SKM-1 treated with dmso at 0.1 percent for 144 hours (cell line): ENCODE data around the gene DCANP1.

Experiments
- DNase-seq: peaks from one replicate; lab custom pipeline; 2025; ENCODE audit not compliant: unreplicated experiment; lab: John Stamatoyannopoulos, UW

DCANP1 gene

GRCh38 chr5:135442431-135443160, 4.6 kb downstream of the DCANP1 start:
- no peak for DNase-seq

- DNase-seq: no peak
Observed at GRCh38 chr5:135441919-135442318, 5.2 kb downstream of the DCANP1 start.

GRCh38 chr5:135441350-135441831, 5.8 kb downstream of the DCANP1 start:
- DNase-seq: no peak

- DNase-seq: no peak
Observed at GRCh38 chr5:135440916-135441315, 6.2 kb downstream of the DCANP1 start.

GRCh38 chr5:135439231-135440205, 7.6 kb downstream of the DCANP1 start:
- no peak for DNase-seq

GRCh38 chr5:135438636-135439221, 8.4 kb downstream of the DCANP1 start:
- DNase-seq: no peak

- no peak for DNase-seq
Observed at GRCh38 chr5:135437796-135438560, 9.2 kb downstream of the DCANP1 start.

GRCh38 chr5:135437422-135437795, 9.7 kb downstream of the DCANP1 start:
- DNase-seq: peak; percentile 88

- DNase-seq: no peak
Observed at GRCh38 chr5:135436951-135437418, 10.2 kb downstream of the DCANP1 start.

- no peak for DNase-seq
Observed at GRCh38 chr5:135435467-135436330, 11.4 kb downstream of the DCANP1 start.

GRCh38 chr5:135434591-135435466, 12.3 kb downstream of the DCANP1 start:
- no peak for DNase-seq

GRCh38 chr5:135433681-135434426, 13.3 kb downstream of the DCANP1 start:
- peak; percentile 49 for DNase-seq

- no peak for DNase-seq
Observed at GRCh38 chr5:135432113-135432512, 15.0 kb downstream of the DCANP1 start.

GRCh38 chr5:135430135-135430437, 17.1 kb downstream of the DCANP1 start:
- no peak for DNase-seq

GRCh38 chr5:135429301-135430134, 17.6 kb downstream of the DCANP1 start:
- DNase-seq: no peak

GRCh38 chr5:135428586-135428985, 18.6 kb downstream of the DCANP1 start:
- DNase-seq: no peak
